Activated CD4-positive, alpha-beta T cell treated with anti-CD3 and anti-CD28 coated beads for 36 hours (primary cell): Measurements from ENCODE around the gene DDX25. TPM values are rescaled to one million over a fixed set of nuclear protein-coding genes. Genes with fewer than 3 reads are reported as not detected.

Experiments used
- ATAC-seq: fragments of 200-7000 bp; cut with Tn5 transposase; one replicate; pipeline ENCODE4 v1.10.0; 2021; ENCODE audit warnings: mild to moderate bottlenecking, moderate library complexity
- CTCF ChIA-PET: fragments of 350-600 bp; sonication (Branson Sonifier 250); formaldehyde crosslinking; loops from one replicate; lab custom pipeline; 2021; ENCODE audit warnings: antibody characterized with exemption; lab: Charles Lee
- POLR2A ChIA-PET: fragments of 350-600 bp; sonication (Branson Sonifier 250); formaldehyde crosslinking; loops from one replicate; lab custom pipeline; 2021; ENCODE audit warnings: antibody characterized with exemption, inconsistent platforms; lab: Charles Lee
- DNase-seq: peaks from one replicate; pipeline ENCODE4 v3.0.0-alpha.2; 2020
- H3K27ac Mint-ChIP-seq: one replicate; pipeline ENCODE4 v1.8.0; 2021; ENCODE audit warnings: mixed read lengths
- H3K27me3 Mint-ChIP-seq: one replicate; pipeline ENCODE4 v1.8.0; 2021; ENCODE audit warnings: mixed read lengths
- H3K36me3 Mint-ChIP-seq: one replicate; pipeline ENCODE4 v1.8.0; 2021; ENCODE audit warnings: low read depth, mixed read lengths
- H3K4me1 Mint-ChIP-seq: one replicate; pipeline ENCODE4 v1.8.0; 2021; ENCODE audit warnings: mixed read lengths
- H3K4me3 Mint-ChIP-seq: one replicate; pipeline ENCODE4 v1.8.0; 2021; ENCODE audit warnings: mild to moderate bottlenecking, moderate library complexity, mixed read lengths
- H3K9me3 Mint-ChIP-seq: one replicate; pipeline ENCODE4 v1.8.0; 2021; ENCODE audit warnings: low read depth, mixed read lengths
- intact Hi-C, 2 experiments: fragments of 100-400 bp; cut with DNase I in 1 of 2; cut with micrococcal nuclease in 1 of 2; formaldehyde crosslinking; loops; one replicate each; pipeline versions ENCODE4 v1.14.2 to v1.15.1; 2022 to 2024; cut with DNase I, micrococcal nuclease
- total RNA-seq, 2 experiments: library from RNA; stranded (reverse); gene quantifications; one replicate each; pipeline ENCODE4 v1.2.3, GENCODE V29; 2021

The DDX25 gene
- total RNA-seq, 2 experiments from 2014 or later, result not detected

DNA sequence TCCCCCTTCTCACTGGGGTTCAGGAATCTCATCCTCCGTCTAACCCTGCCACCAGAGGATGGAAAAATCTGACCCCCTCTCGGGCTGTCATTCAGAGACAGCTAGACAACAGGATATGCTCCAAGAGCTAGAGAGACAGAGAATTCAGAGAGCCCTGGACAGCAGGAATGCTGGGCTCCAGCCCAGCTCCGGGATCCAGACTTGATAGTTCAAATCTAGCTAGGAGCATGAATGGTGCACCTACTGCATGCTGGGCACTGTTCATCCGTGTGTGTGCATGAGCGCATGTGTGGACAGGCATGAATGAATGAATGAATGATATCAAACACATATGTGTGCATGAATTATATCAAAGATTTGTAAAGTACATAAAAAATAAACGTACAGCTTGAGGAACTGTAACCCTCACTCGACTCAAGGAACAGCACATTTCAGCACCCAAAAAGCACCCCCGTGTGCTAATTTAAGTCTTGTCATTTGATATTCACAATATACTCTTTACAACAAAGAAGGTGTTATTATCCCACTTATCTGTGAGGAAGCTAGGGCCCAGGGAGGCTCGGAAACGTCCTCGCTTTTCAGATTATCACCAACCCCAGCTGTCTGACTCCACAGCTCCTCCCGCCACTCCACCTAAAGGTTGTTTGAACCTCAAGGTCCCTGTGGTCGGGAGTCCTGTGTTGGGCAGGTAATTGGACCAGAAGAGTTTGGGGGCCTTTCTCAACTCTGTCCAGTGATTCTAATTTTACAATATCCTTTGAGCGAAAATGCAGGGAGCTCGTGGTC lies 40.9 kb downstream of the DDX25 start:
- DNase-seq (no peak), ATAC-seq (no peak)
- intact Hi-C loops, result no loop called here
- ChIA-PET CTCF (interaction anchor here (0.5 to 4.2 kb wide), 2 partner anchors 194 to 248 kb away, joined by 3 to 25 read pairs; no protein-coding TSS in a partner anchor), POLR2A (no interaction called here)
- no peaks in the 10 kb centered on the region for H3K36me3 Mint-ChIP-seq
- H3K4me1 Mint-ChIP-seq, result peaks cover 5% of the 10 kb centered on the region
- H3K27ac Mint-ChIP-seq, result no peak overlapping the region
- no peaks in the 10 kb centered on the region for H3K27me3 Mint-ChIP-seq
- H3K9me3 Mint-ChIP-seq, result no peaks in the 10 kb centered on the region
- H3K4me3 Mint-ChIP-seq, result no peak overlapping the region

DNA sequence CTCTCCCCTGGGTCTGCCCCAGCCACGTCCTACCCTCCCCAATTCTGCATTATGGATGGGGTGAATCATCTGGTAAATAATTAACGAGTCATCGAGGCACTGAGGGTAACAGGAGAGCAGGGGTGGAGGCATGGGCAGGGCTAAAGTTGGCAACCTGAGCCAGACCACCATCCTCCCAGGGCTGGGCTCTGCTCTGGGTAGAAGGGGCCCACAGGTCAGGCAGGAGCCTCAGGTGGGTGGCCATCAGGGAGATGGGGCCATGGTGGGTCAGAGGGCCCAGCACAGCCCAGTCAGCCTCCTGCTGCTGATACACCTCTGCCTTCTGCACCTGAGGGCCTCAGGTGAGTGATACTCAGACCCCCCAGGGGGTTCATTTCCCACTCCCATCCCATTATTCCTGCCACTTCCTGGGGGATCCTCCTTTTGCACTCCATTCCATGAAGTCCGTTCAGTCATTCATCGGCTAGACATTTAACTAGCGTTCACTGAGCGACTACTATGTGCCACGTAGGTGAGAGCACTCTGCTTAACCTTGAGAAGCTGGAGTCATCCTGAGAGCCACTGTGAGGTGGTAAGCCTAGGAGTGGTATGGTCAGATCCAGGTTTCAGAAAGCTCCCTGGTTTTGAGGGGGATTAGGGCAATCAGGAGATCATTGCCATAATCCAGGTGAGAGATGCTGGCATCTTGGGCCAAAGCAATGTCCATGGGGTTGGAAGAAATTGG lies 41.7 kb downstream of the DDX25 start, which contains the start of gene VSIG10L2:
Gene VSIG10L2 (plus strand): TSS at position 248 of the 724 bp plus-strand sequence. CDS start 12 bp downstream, at position 260.
- DNase-seq (no peak), ATAC-seq (no peak)
- no peaks in the 10 kb centered on the region for H3K9me3 Mint-ChIP-seq
- no peak within 1 kb of the TSS for H3K4me3 Mint-ChIP-seq
- intact Hi-C loops, result no loop called here
- CTCF ChIA-PET, result no interaction called here
- H3K27me3 Mint-ChIP-seq, result no peaks in the 10 kb centered on the region
- H3K27ac Mint-ChIP-seq, result no peak within 1 kb of the TSS
- no peaks in the 10 kb centered on the region for H3K36me3 Mint-ChIP-seq
- peaks cover 5% of the 10 kb centered on the region for H3K4me1 Mint-ChIP-seq
- POLR2A ChIA-PET, result no interaction called here

DNA sequence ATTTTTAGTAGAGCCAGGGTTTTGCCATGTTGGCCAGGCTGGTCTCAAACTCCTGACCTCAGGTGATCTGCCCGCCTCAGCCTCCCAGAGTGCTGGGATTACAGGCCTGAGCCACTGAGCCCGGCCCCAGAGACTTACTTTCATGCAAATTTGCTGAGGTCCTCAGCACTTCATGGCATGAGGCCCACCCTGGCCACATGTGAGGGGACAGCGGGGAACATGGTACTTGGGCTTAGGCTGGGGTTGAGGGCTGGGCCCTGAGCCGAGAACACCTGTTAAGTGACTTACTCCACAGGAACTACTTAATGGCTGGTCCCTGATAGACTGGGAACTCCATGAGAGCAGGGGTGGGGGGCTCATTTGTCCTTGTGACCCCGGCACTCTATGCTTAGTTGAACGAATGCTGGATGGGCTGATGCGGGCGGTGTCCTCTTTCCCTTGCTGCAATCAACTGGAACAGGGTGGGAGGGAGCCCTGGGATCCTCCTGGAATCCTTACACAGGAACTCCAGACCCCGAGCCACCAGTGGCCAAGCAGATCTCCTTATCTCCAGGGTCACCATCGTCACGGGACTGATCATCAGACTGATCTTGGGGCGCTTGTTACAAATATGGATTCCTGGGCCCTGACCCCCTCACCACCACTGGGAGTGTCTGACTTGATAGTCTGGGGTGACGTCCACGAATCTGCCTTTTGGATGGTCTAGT lies 42.6 kb downstream of the DDX25 start:
- intact Hi-C loops, result no loop called here
- Mint-ChIP-seq H3K4me1 (peaks cover 5% of the 10 kb centered on the region), H3K27ac (no peak overlapping the region), H3K9me3 (no peaks in the 10 kb centered on the region), H3K4me3 (no peak overlapping the region), H3K27me3 (peaks cover 4% of the 10 kb centered on the region), H3K36me3 (no peaks in the 10 kb centered on the region)
- POLR2A ChIA-PET, result no interaction called here
- no peak for ATAC-seq
- no peak for DNase-seq
- CTCF ChIA-PET, result no interaction called here

DNA sequence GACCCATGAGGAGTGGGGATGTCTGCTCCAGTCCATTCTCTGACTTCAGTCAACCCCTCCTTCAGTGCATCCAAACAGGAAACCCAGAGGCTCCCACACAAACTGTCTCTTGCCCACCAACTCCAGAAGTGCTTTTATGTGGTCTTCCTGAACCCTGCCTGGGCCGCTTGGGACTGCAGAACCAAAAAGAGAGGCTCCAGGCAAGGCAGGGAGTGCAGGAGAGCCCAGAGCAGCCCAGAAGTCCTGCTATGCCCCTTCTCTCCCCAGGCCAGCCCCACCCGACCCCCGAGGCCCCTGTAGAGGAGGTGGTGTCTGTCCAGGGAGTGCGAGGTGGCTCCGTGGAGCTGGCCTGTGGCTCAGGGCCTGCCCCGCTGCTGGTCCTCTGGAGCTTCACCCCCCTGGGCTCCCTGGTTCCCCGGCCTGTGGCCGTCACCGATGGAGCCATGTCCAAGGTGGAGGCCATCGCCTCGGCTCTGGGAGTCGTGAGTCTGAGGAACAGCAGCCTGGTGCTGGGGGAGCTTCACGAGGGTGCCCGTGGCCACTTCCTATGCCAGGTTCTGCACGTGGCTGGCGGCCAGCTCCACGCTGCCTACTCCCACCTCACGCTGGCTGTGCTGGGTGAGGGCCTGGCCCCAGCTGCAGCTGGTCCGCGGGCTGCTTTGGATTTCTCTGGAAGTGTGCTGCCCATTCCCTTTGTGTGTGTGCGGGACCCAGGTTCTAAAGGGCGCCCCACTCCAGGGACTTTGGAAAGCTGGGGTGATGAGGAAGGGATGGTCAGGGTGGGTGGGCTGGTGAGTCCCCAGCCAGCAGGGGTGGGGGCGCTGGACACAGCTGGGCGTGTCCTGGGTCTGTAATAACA lies 43.3 kb downstream of the DDX25 start:
- Mint-ChIP-seq H3K9me3 (no peaks in the 10 kb centered on the region), H3K36me3 (no peaks in the 10 kb centered on the region), H3K27me3 (peaks cover 4% of the 10 kb centered on the region), H3K4me1 (no peaks in the 10 kb centered on the region), H3K27ac (no peak overlapping the region), H3K4me3 (no peak overlapping the region)
- CTCF ChIA-PET, result interaction anchor here (0.5 kb wide), 1 partner anchor 272 kb away, joined by 3 read pairs; no protein-coding TSS in a partner anchor
- DNase-seq (no peak), ATAC-seq (no peak)
- POLR2A ChIA-PET, result no interaction called here
- intact Hi-C loops, result no loop called here

DNA sequence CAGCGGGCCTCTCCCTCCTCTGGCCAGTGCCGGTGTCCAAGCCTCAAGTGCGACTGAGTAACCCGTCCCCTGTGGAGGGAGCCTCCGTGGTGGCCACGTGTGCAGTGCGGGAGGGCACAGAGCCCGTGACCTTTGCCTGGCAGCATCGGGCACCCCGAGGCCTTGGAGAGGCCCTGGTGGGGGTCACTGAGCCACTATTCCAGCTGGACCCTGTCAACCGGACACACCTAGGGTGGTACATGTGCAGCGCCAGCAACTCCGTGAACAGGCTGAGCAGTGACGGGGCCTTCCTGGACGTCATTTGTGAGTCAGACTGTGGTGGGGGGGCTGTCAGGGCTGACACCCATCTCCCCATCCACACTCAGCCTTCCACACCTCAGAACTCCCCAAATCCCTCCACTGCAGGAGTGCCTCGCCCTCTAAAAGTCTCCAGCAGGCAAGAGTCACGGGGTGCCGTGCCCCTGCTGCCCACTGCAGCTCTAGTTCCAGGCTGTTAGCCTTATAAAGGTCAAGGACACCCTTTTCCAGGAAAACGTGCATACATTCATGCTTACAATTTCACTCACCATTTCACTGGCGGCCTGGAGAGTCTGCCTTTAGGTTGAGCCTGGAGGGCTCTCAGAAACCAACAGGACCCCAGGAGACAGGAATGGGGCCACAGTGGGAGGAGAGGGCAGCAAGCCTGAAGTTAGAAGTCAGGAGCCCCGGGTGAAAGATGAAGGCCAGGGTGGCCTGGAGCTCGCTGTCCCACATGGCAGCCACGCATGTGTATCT lies 44.2 kb downstream of the DDX25 start:
- CTCF ChIA-PET, result interaction anchor here (0.5 kb wide), 1 partner anchor 271 kb away, joined by 3 read pairs; no protein-coding TSS in a partner anchor
- Mint-ChIP-seq H3K27me3 (peaks cover 4% of the 10 kb centered on the region), H3K4me3 (no peak overlapping the region), H3K4me1 (no peaks in the 10 kb centered on the region), H3K36me3 (no peaks in the 10 kb centered on the region), H3K27ac (no peak overlapping the region), H3K9me3 (no peaks in the 10 kb centered on the region)
- POLR2A ChIA-PET, result no interaction called here
- intact Hi-C loops, result no loop called here
- ATAC-seq, result no peak
- DNase-seq, result no peak

DNA sequence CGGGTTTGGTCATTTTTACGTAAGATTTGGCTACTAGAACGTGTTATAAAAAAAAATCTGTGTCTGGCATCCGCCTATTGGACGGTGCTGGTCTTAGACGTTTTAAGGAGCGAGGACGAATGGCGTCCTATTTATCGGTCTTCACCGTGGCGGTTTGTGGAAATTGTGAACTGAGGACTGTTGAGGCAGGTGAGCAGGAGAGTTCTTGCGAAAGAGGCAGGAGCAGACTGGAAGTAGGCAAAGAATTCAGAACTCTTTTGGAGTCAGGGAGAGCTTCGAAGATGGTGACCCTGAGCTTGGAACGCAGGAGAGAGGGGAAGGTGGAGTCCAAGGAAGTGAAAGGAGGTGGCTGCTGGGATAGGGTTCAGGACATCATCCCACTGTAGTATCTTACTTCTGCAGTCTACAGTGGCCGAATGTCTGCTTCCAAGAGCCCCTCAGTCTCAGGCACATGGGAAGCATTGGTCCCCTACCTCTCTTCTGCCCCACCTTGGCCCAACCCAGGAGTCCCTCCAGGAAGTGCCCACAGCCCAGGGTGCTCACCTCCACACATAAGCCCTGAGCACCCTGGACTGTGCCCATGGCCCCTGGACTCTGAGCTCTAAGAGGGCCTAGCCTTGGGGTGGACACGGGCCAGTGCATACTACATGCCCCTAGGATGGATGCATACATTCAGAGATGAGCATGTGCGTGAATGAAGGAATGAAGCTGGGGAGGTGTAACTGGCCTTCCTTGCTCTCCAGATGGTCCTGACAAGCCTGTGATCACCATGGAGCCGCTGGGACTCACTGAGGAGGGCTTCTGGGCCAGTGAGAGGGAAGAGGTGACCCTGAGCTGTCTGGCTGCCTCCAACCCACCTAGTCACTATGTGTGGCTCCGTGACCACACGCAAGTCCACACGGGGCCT lies 45.2 kb downstream of the DDX25 start:
- Mint-ChIP-seq H3K9me3 (no peaks in the 10 kb centered on the region), H3K27ac (no peak overlapping the region), H3K36me3 (no peaks in the 10 kb centered on the region), H3K27me3 (peaks cover 4% of the 10 kb centered on the region), H3K4me1 (no peaks in the 10 kb centered on the region), H3K4me3 (no peak overlapping the region)
- ATAC-seq (no peak), DNase-seq (no peak)
- intact Hi-C loops, result no loop called here
- ChIA-PET POLR2A (no interaction called here), CTCF (no interaction called here)

DNA sequence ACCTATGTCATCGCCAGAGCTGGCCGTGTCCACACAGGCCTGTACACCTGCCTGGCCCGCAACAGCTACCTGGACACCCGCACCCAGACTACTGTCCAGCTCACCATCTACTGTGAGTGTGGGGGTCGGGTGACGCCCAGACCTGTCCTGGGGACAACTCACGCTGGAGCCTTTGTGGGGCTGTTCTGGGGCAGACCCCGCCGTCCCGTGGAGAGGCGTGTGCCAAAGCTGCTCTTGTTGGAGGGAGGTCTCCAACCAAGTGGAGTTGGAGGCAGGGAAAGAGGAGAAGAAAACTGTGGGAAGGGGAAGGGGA lies 45.8 kb downstream of the DDX25 start:
- ChIA-PET POLR2A (interaction anchor here (0.8 kb wide), 1 partner anchor 134 kb away, joined by 3 read pairs; no protein-coding TSS in a partner anchor), CTCF (no interaction called here)
- no peak for ATAC-seq
- DNase-seq, result no peak
- H3K27ac Mint-ChIP-seq, result no peak overlapping the region
- no peaks in the 10 kb centered on the region for H3K36me3 Mint-ChIP-seq
- no peaks in the 10 kb centered on the region for H3K4me1 Mint-ChIP-seq
- no peaks in the 10 kb centered on the region for H3K9me3 Mint-ChIP-seq
- intact Hi-C loops, result no loop called here
- peaks cover 4% of the 10 kb centered on the region for H3K27me3 Mint-ChIP-seq
- no peak overlapping the region for H3K4me3 Mint-ChIP-seq

DNA sequence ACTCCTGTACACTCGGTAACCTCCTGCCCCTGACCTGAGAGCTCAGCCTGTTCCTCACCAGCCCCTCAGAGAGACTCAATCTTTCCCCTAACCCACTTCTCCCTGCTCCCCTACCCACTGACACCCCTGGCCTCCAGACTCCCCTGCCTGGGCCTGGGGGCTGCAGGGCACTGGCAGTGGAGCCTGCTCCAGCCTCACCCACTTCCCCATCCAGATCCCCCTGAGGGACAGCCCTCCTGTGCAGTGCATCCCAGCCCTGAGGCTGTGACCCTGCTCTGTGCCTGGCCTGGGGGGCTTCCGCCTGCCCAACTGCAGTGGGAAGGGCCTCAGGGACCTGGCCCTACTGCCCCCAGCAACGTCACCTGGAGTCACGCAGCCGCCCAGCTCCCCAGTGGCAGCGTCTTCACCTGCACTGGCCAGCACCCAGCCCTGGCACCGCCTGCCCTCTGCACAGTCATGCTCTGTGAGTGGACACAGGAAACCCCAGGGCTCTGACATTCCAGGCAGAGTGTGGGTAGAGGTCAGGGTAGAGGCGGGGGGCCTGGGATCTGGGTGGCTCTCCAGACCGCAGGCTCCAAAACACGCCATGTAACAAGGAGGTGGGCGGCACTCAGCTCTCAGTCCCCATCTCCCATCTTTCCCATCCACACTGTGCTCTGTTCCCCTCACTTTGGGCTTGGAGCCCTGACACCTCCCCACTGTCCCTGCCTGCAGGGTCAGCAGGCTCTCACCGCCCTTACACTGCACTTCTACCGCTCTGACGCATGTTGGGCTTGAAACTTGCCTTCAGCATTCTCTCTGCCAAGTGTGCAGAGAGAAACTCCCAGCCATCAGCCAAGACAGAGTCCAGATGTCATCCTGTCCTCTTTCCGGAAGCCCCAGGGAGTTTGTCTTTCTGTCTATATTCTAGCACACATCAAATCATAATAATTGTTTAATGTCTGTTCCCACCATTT lies 46.7 kb downstream of the DDX25 start:
- intact Hi-C loops, result no loop called here
- Mint-ChIP-seq H3K36me3 (no peaks in the 10 kb centered on the region), H3K27me3 (peaks cover 4% of the 10 kb centered on the region), H3K27ac (no peak overlapping the region), H3K9me3 (no peaks in the 10 kb centered on the region), H3K4me1 (no peaks in the 10 kb centered on the region), H3K4me3 (no peak overlapping the region)
- ChIA-PET POLR2A (interaction anchor here (0.8 kb wide), 1 partner anchor 133 kb away, joined by 3 read pairs; no protein-coding TSS in a partner anchor), CTCF (interaction anchor here (0.8 kb wide), 1 partner anchor 218 kb away, joined by 4 read pairs; no protein-coding TSS in a partner anchor)
- no peak for DNase-seq
- ATAC-seq, result no peak

DNA sequence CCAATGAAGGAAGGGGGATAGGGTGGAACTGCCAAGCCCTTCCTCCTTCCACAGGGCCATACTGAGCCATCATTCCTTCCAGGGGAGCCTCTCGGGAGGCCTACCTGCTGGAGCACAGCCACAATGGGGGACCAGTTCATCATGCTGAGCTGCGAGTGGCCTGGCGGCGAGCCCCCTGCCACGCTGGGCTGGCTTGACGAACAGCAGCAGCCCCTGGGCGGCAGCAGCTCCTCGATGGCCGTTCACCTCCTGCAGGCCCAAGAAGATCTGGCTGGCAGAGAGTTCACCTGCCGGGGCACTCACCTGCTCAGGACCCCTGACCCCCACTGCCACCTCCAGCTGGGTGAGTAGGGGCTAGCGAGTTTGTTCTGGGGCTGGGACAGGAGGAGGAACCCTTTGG lies 47.4 kb downstream of the DDX25 start:
- no peak for ATAC-seq
- no peak for DNase-seq
- CTCF ChIA-PET, result interaction anchor here (0.8 to 1.0 kb wide), 2 partner anchors 219 to 255 kb away, joined by 4 to 5 read pairs; no protein-coding TSS in a partner anchor
- intact Hi-C loops, result no loop called here
- Mint-ChIP-seq H3K27me3 (peaks cover 4% of the 10 kb centered on the region), H3K9me3 (no peaks in the 10 kb centered on the region), H3K4me1 (no peaks in the 10 kb centered on the region), H3K36me3 (no peaks in the 10 kb centered on the region), H3K4me3 (no peak overlapping the region), H3K27ac (no peak overlapping the region)
- POLR2A ChIA-PET, result no interaction called here
